ENCODE measurements around the gene ADGRV1.
"Not testable (repeated sequence)": the region's sequence is repeated elsewhere in the genome, so short reads cannot be mapped to it uniquely, and the experiment has no call there.

Gene ADGRV1

DNA sequence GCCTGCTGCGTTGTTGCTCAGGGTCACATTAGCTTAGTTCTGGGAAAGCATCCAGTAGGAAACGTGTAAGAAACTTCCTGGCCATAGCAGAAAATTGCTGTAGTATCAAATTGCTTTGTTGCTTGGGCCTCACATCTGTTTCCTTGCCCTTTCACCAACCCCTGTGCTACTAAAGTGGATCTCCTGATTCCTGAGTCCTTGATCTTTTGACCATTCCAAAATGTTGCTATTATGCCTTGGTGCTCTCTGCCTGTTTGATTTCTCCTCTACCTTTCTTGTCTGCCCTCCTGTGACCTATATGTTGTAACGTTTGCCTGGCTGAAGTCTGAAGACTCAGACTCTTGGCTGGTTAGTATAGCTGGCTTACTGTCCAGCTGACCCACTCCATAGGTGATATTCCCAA lies 350.5 kb downstream of the ADGRV1 start:
- in situ Hi-C loops (cut with MboI; ENCODE audit: low pct_unique_long_range_greater_than_20kb, low sequenced_read_pairs) = no loop called here
- DNase-seq = no peak

DNA sequence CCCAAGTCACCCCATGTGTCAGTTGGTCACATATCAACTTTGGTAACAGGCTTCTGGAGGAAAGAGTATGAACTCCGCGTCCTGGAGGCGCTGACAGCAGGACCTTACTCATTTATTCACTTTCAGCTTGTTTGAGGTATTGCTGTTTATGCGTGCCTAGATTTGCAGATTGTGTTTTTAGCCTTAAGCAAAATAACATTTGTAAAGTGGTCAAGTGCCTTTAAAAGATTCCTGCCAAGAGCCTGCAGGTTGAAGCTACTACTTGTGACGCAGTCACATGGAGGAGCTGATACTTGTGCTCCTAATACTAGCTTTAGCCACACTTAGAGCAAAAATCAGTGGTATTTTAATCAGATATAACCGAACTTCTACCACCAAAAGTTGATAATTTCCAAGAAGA lies 351.3 kb downstream of the ADGRV1 start:
- no peak for DNase-seq
- in situ Hi-C loops (cut with MboI; ENCODE audit: low pct_unique_long_range_greater_than_20kb, low sequenced_read_pairs) = no loop called here

DNA sequence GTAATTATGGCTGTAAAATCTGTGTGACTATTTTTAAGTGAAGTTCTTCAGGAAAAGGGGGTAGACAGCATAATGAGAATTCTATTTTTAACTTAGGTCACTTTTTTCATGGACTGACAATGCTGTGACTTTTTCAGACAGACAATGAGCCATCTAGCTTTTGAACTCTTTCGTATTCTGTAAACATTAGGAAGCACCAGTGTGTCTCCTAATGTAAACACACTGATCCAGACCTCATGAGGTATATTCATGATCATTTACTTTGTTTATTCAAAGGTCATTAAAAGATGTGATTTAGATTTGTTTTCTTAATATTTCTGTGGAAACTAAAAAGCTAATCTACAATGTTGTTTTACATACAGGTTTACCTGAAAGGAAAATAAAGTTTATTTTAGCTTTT lies 352.6 kb downstream of the ADGRV1 start:
- in situ Hi-C loops (cut with MboI; ENCODE audit: low pct_unique_long_range_greater_than_20kb, low sequenced_read_pairs) = no loop called here
- DNase-seq = no peak

DNA sequence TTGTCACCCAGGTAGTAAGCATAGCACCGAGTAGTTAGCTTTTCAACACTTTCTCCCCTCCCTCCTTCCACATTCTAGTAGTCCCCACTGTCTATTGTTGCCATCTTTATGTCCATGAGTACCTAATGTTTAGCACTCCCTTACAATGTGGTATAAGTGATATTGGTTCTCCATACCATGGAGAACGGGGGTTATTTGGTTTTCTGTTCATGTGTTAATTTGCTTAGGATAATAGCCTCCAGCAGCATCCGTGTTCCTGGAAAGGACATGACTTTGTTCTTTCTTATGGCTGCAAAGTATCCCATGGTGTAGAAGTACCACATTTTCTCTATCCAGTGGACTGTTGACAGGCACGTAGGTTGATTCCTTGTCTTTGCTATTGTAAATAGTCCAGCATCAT lies 353.9 kb downstream of the ADGRV1 start:
- no peak for DNase-seq
- in situ Hi-C loops (cut with MboI; ENCODE audit: low pct_unique_long_range_greater_than_20kb, low sequenced_read_pairs) = no loop called here

GRCh38 chr5:90915393-90915792 lies 356.8 kb downstream of the ADGRV1 start:
- in situ Hi-C loops (cut with MboI; ENCODE audit: low pct_unique_long_range_greater_than_20kb, low sequenced_read_pairs) = no loop called here
- DNase-seq = no peak

GRCh38 chr5:90916947-90917800 lies 358.6 kb downstream of the ADGRV1 start:
- in situ Hi-C loops (cut with MboI; ENCODE audit: low pct_unique_long_range_greater_than_20kb, low sequenced_read_pairs) = no loop called here
- no peak for DNase-seq

DNA sequence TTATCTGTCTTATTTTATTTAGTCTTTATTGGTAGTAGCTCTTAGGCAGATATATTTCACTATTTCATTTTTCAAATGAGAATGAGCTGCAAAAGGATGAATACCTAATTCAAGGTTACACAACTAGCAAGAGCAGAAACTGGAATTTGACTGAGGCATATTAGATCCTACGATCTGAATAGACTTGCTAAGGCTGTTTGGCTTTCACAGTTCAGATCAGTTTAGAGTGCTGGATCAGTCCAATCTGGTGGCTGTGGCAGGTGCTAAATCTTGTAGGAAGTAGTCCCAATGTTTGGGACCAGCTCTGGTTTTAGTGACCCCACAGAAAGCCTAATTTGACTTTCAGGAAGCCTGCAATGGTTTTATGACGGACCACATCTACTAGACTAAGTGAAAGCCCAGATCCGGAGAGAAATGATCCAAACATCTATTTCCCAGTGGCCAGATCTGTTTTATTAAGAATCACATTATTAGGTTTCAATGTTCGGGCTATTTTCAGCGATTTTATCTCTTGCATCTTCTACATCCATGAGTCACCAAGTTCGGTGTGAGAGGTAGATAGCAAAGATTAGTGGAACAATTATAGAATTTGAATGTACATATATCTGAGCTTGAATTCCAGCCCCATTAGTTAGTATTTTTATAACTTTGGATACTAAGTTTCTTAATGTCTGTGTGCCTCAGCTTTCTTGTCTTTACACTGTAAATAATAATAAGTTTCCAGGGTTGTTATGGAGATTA lies 359.5 kb downstream of the ADGRV1 start:
- DNase-seq = no peak
- in situ Hi-C loops (cut with MboI; ENCODE audit: low pct_unique_long_range_greater_than_20kb, low sequenced_read_pairs) = no loop called here

- no peak for DNase-seq
- in situ Hi-C loops (cut with MboI; ENCODE audit: low pct_unique_long_range_greater_than_20kb, low sequenced_read_pairs) = no loop called here
These were observed 362.9 kb downstream of the ADGRV1 start for GRCh38 chr5:90921418-90921973.

GRCh38 chr5:90924222-90924621 lies 365.6 kb downstream of the ADGRV1 start:
- in situ Hi-C loops (cut with MboI; ENCODE audit: low pct_unique_long_range_greater_than_20kb, low sequenced_read_pairs); DNase-seq: not testable (repeated sequence)

- in situ Hi-C loops (cut with MboI; ENCODE audit: low pct_unique_long_range_greater_than_20kb, low sequenced_read_pairs); DNase-seq: not testable (repeated sequence)
These were observed 370.6 kb downstream of the ADGRV1 start for GRCh38 chr5:90929013-90929839.

- in situ Hi-C loops (cut with MboI; ENCODE audit: low pct_unique_long_range_greater_than_20kb, low sequenced_read_pairs) = no loop called here
- no peak for DNase-seq
These were observed 371.5 kb downstream of the ADGRV1 start for GRCh38 chr5:90930062-90930461.

- no peak for DNase-seq
- in situ Hi-C loops (cut with MboI; ENCODE audit: low pct_unique_long_range_greater_than_20kb, low sequenced_read_pairs) = no loop called here
These were observed 372.3 kb downstream of the ADGRV1 start for GRCh38 chr5:90930756-90931431.

DNA sequence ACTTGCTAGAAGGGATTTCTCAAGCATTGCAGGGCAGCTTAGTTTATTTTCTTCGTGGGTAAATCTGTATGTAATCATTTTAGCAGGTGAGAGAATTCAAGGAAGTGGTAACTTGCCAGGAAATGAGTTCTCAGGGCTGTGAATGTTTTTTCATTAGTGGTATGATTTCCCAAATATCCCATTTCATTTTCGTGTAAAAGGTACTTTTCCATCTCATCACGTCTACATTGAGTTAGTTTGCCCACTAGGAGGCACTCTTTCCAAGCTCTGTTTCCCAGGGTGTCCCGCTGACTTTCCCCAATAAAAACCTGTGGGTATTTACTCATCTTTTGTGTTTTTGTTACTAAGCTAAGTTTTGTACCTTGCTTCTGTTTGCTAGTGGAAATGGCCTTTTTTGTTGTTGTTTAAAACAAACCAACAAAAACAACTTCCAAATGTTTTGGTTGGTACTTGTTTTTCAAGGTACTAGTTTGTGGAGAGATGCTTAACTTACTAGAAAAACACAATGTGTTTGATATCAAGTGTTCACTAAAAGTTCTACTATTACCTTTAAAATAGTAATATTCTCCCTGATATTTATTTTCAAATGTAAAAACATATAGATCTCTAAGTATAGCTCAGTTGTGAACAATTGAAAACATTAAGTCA lies 373.6 kb downstream of the ADGRV1 start:
- in situ Hi-C loops (cut with MboI; ENCODE audit: low pct_unique_long_range_greater_than_20kb, low sequenced_read_pairs) = no loop called here
- peak; percentile 40 for DNase-seq

DNA sequence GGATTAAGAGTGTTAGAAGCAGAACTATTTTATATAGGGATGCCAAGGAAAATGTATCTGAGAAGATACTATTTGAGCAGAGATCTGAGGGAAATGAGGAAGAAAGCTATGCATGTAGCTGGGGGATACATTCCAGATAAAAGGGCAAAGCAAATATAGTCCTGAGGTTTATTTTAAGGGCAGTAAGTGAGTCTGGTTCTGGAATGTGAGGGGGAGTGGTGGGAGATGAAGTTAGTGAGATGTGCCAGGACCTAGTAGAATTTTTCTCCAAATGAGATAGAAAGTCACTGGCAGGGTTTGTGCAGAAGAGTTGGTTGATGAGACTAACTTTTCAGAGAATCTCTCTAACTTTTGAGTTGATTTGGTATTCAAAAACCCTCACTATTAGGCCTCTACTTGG lies 374.7 kb downstream of the ADGRV1 start:
- no peak for DNase-seq
- in situ Hi-C loops (cut with MboI; ENCODE audit: low pct_unique_long_range_greater_than_20kb, low sequenced_read_pairs) = no loop called here

- in situ Hi-C loops (cut with MboI; ENCODE audit: low pct_unique_long_range_greater_than_20kb, low sequenced_read_pairs) = no loop called here
- DNase-seq = no peak
These were observed 375.6 kb downstream of the ADGRV1 start for GRCh38 chr5:90934091-90934719.

- DNase-seq = no peak
- in situ Hi-C loops (cut with MboI; ENCODE audit: low pct_unique_long_range_greater_than_20kb, low sequenced_read_pairs) = no loop called here
These were observed 376.1 kb downstream of the ADGRV1 start for GRCh38 chr5:90934738-90935137.

DNA sequence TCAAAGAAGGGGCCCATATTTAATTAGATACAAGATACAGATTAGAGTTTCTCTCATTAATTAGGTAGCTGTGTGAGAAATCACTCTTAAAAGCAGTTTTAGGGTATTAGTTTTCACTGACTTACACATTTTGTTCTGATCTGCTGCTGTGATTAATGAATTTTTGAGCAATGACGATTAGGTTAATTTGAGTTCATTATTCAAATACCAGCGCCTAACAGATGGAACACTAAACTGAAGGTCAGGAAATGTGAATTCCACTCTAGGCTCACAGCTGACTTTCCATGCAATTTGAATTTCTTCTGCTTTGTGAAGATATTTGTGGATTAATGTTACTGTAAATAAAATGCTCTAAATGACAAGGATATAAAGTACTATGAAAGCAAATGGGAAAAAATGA lies 380.6 kb downstream of the ADGRV1 start:
- in situ Hi-C loops (cut with MboI; ENCODE audit: low pct_unique_long_range_greater_than_20kb, low sequenced_read_pairs) = no loop called here
- no peak for DNase-seq
